ENCODE measurements around the gene KCNG1. TPM values are rescaled to one million over a fixed set of nuclear protein-coding genes. Genes with fewer than 3 reads are reported as not detected.

KCNG1 gene
- total and polyA plus RNA-seq, 7 donors: 0.03 to 0.12 (median 0.03) TPM; not detected in 4

DNA sequence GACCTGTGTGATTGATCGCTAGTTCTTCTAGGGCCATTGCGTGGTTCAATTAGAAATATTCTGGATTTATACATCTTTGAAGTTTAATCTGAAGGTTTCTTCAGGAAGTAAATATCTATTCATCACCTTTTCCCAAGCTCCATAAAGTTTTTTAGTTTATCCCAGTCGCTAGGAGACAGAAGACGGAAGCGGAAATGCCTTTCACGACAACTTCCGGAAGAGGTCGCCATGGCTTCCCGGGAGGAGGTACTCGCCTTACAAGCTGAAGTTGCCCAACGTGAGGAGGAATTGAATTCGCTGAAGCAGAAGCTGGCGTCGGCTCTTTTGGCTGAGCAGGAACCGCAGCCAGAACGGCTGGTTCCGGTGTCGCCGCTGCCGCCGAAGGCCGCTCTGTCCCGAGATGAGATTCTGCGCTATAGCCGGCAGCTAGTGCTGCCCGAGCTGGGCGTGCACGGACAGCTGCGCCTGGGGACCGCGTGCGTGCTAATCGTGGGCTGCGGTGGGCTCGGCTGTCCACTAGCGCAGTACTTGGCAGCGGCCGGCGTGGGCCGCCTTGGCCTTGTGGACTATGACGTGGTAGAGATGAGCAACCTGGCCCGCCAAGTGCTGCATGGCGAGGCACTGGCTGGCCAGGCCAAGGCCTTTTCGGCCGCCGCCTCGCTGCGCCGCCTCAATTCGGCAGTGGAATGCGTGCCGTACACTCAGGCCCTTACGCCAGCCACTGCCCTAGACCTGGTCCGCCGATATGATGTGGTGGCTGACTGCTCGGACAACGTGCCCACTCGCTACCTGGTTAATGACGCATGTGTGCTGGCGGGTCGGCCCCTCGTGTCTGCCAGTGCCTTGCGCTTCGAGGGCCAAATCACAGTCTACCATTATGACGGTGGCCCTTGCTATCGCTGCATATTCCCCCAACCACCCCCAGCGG, 64.0 kb downstream of the KCNG1 start, which contains the start of gene MOCS3:
Gene MOCS3 (plus strand): TSS at position 204 of the 928 bp plus-strand sequence. CDS start 25 bp downstream, at position 229.
- DNase-seq (peak; percentile 80 to 92), ATAC-seq (peak; percentile 83 to 91 (median 88))
- Histone ChIP-seq H3K36me3 (ENCODE audit: insufficient read depth in 1 of 2, low read depth in 1 of 2) (peaks cover 0 to 13% of the 10 kb centered on the region in 2 donors), H3K4me3 (peak within 1 kb of the TSS; percentile 86), H3K9me3 (no peaks in the 10 kb centered on the region), H3K27ac (peak within 1 kb of the TSS; percentile 89), H3K27me3 (ENCODE audit: insufficient read depth in 3 of 3, low read length in 2 of 3) (no peaks in the 10 kb centered on the region), H3K4me1 (peaks cover 47% of the 10 kb centered on the region)
- 1% methylated on average over 66 to 67 of the region's 67 CpGs for WGBS, 3 donors
- TF ChIP-seq, protein P1, sequence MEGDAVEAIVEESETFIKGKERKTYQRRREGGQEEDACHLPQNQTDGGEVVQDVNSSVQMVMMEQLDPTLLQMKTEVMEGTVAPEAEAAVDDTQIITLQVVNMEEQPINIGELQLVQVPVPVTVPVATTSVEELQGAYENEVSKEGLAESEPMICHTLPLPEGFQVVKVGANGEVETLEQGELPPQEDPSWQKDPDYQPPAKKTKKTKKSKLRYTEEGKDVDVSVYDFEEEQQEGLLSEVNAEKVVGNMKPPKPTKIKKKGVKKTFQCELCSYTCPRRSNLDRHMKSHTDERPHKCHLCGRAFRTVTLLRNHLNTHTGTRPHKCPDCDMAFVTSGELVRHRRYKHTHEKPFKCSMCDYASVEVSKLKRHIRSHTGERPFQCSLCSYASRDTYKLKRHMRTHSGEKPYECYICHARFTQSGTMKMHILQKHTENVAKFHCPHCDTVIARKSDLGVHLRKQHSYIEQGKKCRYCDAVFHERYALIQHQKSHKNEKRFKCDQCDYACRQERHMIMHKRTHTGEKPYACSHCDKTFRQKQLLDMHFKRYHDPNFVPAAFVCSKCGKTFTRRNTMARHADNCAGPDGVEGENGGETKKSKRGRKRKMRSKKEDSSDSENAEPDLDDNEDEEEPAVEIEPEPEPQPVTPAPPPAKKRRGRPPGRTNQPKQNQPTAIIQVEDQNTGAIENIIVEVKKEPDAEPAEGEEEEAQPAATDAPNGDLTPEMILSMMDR (IDR thresholded peaks at IDR 0.05): no peak
- intact Hi-C loops (cut with DNase I): loop anchor here (2.0 to 5.0 kb wide), 2 partner anchors 28 to 42 kb away; partner anchors contain the start of gene ADNP (in 2 of the 2)

- WGBS, 3 donors: 0% methylated on average over 52 of the region's 52 CpGs
- Histone ChIP-seq H3K27me3 (ENCODE audit: insufficient read depth in 3 of 3, low read length in 2 of 3) (no peaks in the 10 kb centered on the region), H3K9me3 (no peaks in the 10 kb centered on the region), H3K4me1 (peaks cover 47% of the 10 kb centered on the region), H3K4me3 (peak within 1 kb of the TSS; percentile 86), H3K36me3 (ENCODE audit: insufficient read depth in 1 of 2, low read depth in 1 of 2) (peaks cover 0 to 21% of the 10 kb centered on the region in 2 donors), H3K27ac (peak within 1 kb of the TSS; percentile 89)
- intact Hi-C loops (cut with DNase I): loop anchor here (2.0 to 5.0 kb wide), 2 partner anchors 27 to 41 kb away; partner anchors contain the start of gene ADNP (in 2 of the 2)
- peak; percentile 84 to 87 (median 86) for ATAC-seq
- DNase-seq: peak; percentile 87 to 94
- TF ChIP-seq, protein P1 (IDR thresholded peaks at IDR 0.05): no peak
Measured at GRCh38 chr20:50957798-50958614, 64.9 kb downstream of the KCNG1 start, which contains the start of gene DPM1. TSS of gene DPM1 (minus strand) at chr20:50958532. CDS start at chr20:50958523, 9 bp downstream.

DNA sequence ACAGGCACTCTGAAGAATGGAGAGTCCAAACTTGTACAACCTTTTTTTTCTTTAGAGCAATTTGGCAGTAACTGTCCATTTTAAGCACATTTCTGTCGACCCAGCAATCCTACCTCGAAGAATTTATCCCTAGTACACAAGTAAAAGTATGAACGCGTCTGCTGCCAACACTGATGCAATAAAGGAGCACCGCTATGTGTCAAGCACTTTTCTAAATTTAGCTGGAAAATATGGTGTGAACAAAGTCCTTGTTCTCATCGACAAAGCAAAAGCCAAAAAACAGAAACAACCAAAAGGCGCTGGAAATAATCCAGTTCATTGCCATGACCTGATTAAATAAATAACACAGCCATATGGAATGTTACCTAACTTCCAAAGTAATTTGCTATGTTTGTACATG, 65.6 kb downstream of the KCNG1 start:
- peak in 3 of 4 donors; percentile 42 to 74 (median 59) for ATAC-seq
- Histone ChIP-seq H3K4me1 (peaks cover 47% of the 10 kb centered on the region), H3K27ac (peak overlapping the region; percentile 89), H3K9me3 (no peaks in the 10 kb centered on the region), H3K4me3 (peak overlapping the region; percentile 86), H3K36me3 (ENCODE audit: insufficient read depth in 1 of 2, low read depth in 1 of 2) (peaks cover 0 to 29% of the 10 kb centered on the region in 2 donors), H3K27me3 (ENCODE audit: insufficient read depth in 3 of 3, low read length in 2 of 3) (no peaks in the 10 kb centered on the region)
- TF ChIP-seq, protein P1 (IDR thresholded peaks at IDR 0.05): no peak
- DNase-seq: no peak
- intact Hi-C loops (cut with DNase I): loop anchor here in 1 of 2 donors (5.0 kb wide), 1 partner anchor 40 kb away; no protein-coding TSS in a partner anchor
- WGBS, 3 donors: 5 to 12% (median 9%) methylated on average over 7 of the region's 7 CpGs

- peaks cover 35% of the 10 kb centered on the region for H3K4me1 ChIP-seq
- H3K4me3 ChIP-seq: no peak overlapping the region
- H3K27ac ChIP-seq: no peak overlapping the region
- TF ChIP-seq, protein P1 (IDR thresholded peaks at IDR 0.05): no peak
- ATAC-seq (no peak), DNase-seq (no peak)
- no peaks in the 10 kb centered on the region for H3K27me3 ChIP-seq (ENCODE audit: insufficient read depth in 3 of 3, low read length in 2 of 3)
- intact Hi-C loops (cut with DNase I): no loop called here
- H3K36me3 ChIP-seq (ENCODE audit: insufficient read depth in 1 of 2, low read depth in 1 of 2): peaks cover 6 to 60% of the 10 kb centered on the region in 2 donors
- H3K9me3 ChIP-seq: no peaks in the 10 kb centered on the region
Measured at GRCh38 chr20:50953821-50954220, 69.1 kb downstream of the KCNG1 start.

Other genes starting within 250 kb of the KCNG1 start
- 1 to 10 TPM in 2 of 4 donors, under 1 TPM in 2; 0.24 to 1.9 (median 1.1) TPM for gene BCAS4, start 228.0 kb downstream of the KCNG1 start, total RNA-seq
- gene BCAS4, start 228.0 kb downstream of the KCNG1 start, polyA plus RNA-seq: under 1 TPM; 0.28 to 0.38 (median 0.31) TPM
- gene ADNP, start 91.7 kb downstream of the KCNG1 start, total RNA-seq: 10 to 100 TPM; 34.2 to 40.1 (median 37.9) TPM
- 10 to 100 TPM; 13.3 to 30.1 (median 13.4) TPM for gene ADNP, start 91.7 kb downstream of the KCNG1 start, polyA plus RNA-seq
- gene DPM1, start 64.6 kb downstream of the KCNG1 start, total RNA-seq: 10 to 100 TPM; 24.6 to 59.6 (median 38.3) TPM
- 100 to 1,000 TPM in 1 of 3 donors, 10 to 100 TPM in 2; 65.7 to 120 (median 66.8) TPM for gene DPM1, start 64.6 kb downstream of the KCNG1 start, polyA plus RNA-seq
- gene MOCS3, start 64.3 kb downstream of the KCNG1 start, total RNA-seq: 1 to 10 TPM; 2.9 to 4.2 (median 3.7) TPM
- gene MOCS3, start 64.3 kb downstream of the KCNG1 start, polyA plus RNA-seq: 1 to 10 TPM; 2.1 to 5.9 (median 3.1) TPM